ENCODE data around the gene ZNFX1. TPM values are rescaled to one million over a fixed set of nuclear protein-coding genes. Genes with fewer than 3 reads are reported as not detected.
"Not testable (repeated sequence)": the region's sequence is repeated elsewhere in the genome, so short reads cannot be mapped to it uniquely, and the experiment has no call there.

The ZNFX1 gene
- 10 to 100 TPM; 64.2 to 66.6 TPM for total RNA-seq

GRCh38 chr20:49278036-49278817 is at the start of gene ZNFX1:
TSS of gene ZNFX1 (minus strand) at chr20:49278057. CDS start at chr20:49275839, 2,218 bp downstream.
- Mint-ChIP-seq H3K36me3 (peaks cover 74% of the 10 kb centered on the region), H3K27me3 (no peaks in the 10 kb centered on the region), H3K27ac (peak within 1 kb of the TSS; percentile 99), H3K4me3 (peak within 1 kb of the TSS; percentile 99), H3K4me1 (peaks cover 50% of the 10 kb centered on the region), H3K9me3 (peaks cover 16% of the 10 kb centered on the region)
- ATAC-seq (ENCODE audit: low read depth) (peak; percentile 88), DNase-seq (peak; percentile 97)
- POLR2A ChIA-PET: interaction anchor here (0.8 to 2.2 kb wide), 12 partner anchors 9 to 316 kb away, joined by 3 to 15 read pairs (median 4); partner anchors contain the start of genes CSE1L and DDX27

GRCh38 chr20:49326026-49326425 is 48.2 kb upstream of the ZNFX1 start:
- POLR2A ChIA-PET: no interaction called here
- H3K27ac Mint-ChIP-seq: no peak overlapping the region
- ATAC-seq (ENCODE audit: low read depth) (no peak), DNase-seq (no peak)
- H3K9me3 Mint-ChIP-seq: no peaks in the 10 kb centered on the region
- peaks cover 11% of the 10 kb centered on the region for H3K4me1 Mint-ChIP-seq
- no peaks in the 10 kb centered on the region for H3K36me3 Mint-ChIP-seq
- H3K4me3 Mint-ChIP-seq: no peak overlapping the region
- H3K27me3 Mint-ChIP-seq: peaks cover 24% of the 10 kb centered on the region

GRCh38 chr20:49324306-49324705 is 46.4 kb upstream of the ZNFX1 start:
- Mint-ChIP-seq H3K4me3 (no peak overlapping the region), H3K27me3 (peaks cover 40% of the 10 kb centered on the region), H3K36me3 (no peaks in the 10 kb centered on the region), H3K9me3 (no peaks in the 10 kb centered on the region), H3K27ac (no peak overlapping the region), H3K4me1 (peaks cover 11% of the 10 kb centered on the region)
- ATAC-seq (ENCODE audit: low read depth): no peak
- POLR2A ChIA-PET: no interaction called here
- no peak for DNase-seq

- H3K9me3 Mint-ChIP-seq: no peaks in the 10 kb centered on the region
- POLR2A ChIA-PET: no interaction called here
- ATAC-seq (ENCODE audit: low read depth) (peak; percentile 85), DNase-seq (peak; percentile 48)
- no peak overlapping the region for H3K27ac Mint-ChIP-seq
- H3K4me3 Mint-ChIP-seq: peak overlapping the region; percentile 35
- H3K36me3 Mint-ChIP-seq: peaks cover 2% of the 10 kb centered on the region
- H3K4me1 Mint-ChIP-seq: peaks cover 15% of the 10 kb centered on the region
- H3K27me3 Mint-ChIP-seq: peaks cover 42% of the 10 kb centered on the region
Measured at GRCh38 chr20:49323622-49324238, 45.9 kb upstream of the ZNFX1 start.

GRCh38 chr20:49320460-49320859 is 42.6 kb upstream of the ZNFX1 start:
- POLR2A ChIA-PET: interaction anchor here (0.9 kb wide), 1 partner anchor 56 kb away, joined by 3 read pairs; no protein-coding TSS in a partner anchor
- Mint-ChIP-seq H3K27me3 (peaks cover 59% of the 10 kb centered on the region), H3K4me3 (no peak overlapping the region), H3K9me3 (no peaks in the 10 kb centered on the region), H3K4me1 (peaks cover 17% of the 10 kb centered on the region), H3K36me3 (peaks cover 2% of the 10 kb centered on the region), H3K27ac (no peak overlapping the region)
- ATAC-seq (ENCODE audit: low read depth) (no peak), DNase-seq (no peak)

GRCh38 chr20:49319208-49319809 is 41.5 kb upstream of the ZNFX1 start:
- Mint-ChIP-seq H3K4me1 (peaks cover 17% of the 10 kb centered on the region), H3K4me3 (peak overlapping the region; percentile 91), H3K9me3 (no peaks in the 10 kb centered on the region), H3K27me3 (peaks cover 63% of the 10 kb centered on the region), H3K27ac (no peak overlapping the region), H3K36me3 (peaks cover 2% of the 10 kb centered on the region)
- DNase-seq (no peak), ATAC-seq (ENCODE audit: low read depth) (no peak)
- POLR2A ChIA-PET: interaction anchor here (0.8 to 2.2 kb wide), 3 partner anchors 14 to 41 kb away, joined by 3 to 10 read pairs (median 4); partner anchors contain the start of gene ZNFX1

GRCh38 chr20:49318430-49319207 is 40.8 kb upstream of the ZNFX1 start:
- Mint-ChIP-seq H3K36me3 (peaks cover 2% of the 10 kb centered on the region), H3K4me3 (peak overlapping the region; percentile 91), H3K27me3 (peaks cover 66% of the 10 kb centered on the region), H3K9me3 (no peaks in the 10 kb centered on the region), H3K27ac (no peak overlapping the region), H3K4me1 (peaks cover 12% of the 10 kb centered on the region)
- ATAC-seq (ENCODE audit: low read depth) (peak; percentile 56), DNase-seq (peak; percentile 55)
- POLR2A ChIA-PET: interaction anchor here (0.8 to 2.2 kb wide), 3 partner anchors 14 to 40 kb away, joined by 3 to 10 read pairs (median 4); partner anchors contain the start of gene ZNFX1

- peak overlapping the region; percentile 91 for H3K4me3 Mint-ChIP-seq
- no peak for DNase-seq
- peaks cover 9% of the 10 kb centered on the region for H3K4me1 Mint-ChIP-seq
- peaks cover 70% of the 10 kb centered on the region for H3K27me3 Mint-ChIP-seq
- no peak for ATAC-seq (ENCODE audit: low read depth)
- peaks cover 2% of the 10 kb centered on the region for H3K36me3 Mint-ChIP-seq
- POLR2A ChIA-PET: interaction anchor here (0.6 to 2.2 kb wide), 2 partner anchors 39 to 105 kb away, joined by 3 to 10 read pairs; partner anchors contain the start of gene ZNFX1
- no peak overlapping the region for H3K27ac Mint-ChIP-seq
- H3K9me3 Mint-ChIP-seq: no peaks in the 10 kb centered on the region
Measured at GRCh38 chr20:49318091-49318429, 40.2 kb upstream of the ZNFX1 start.

GRCh38 chr20:49316704-49317103 is 38.8 kb upstream of the ZNFX1 start:
- POLR2A ChIA-PET: no interaction called here

GRCh38 chr20:49315580-49315979 is 37.7 kb upstream of the ZNFX1 start:
- H3K4me3 Mint-ChIP-seq: no peak overlapping the region
- H3K36me3 Mint-ChIP-seq: peaks cover 2% of the 10 kb centered on the region
- peaks cover 64% of the 10 kb centered on the region for H3K27me3 Mint-ChIP-seq
- no peak for ATAC-seq (ENCODE audit: low read depth)
- POLR2A ChIA-PET: no interaction called here
- peaks cover under 1% of the 10 kb centered on the region for H3K9me3 Mint-ChIP-seq
- H3K27ac Mint-ChIP-seq: no peak overlapping the region
- DNase-seq: no peak
- H3K4me1 Mint-ChIP-seq: peaks cover 6% of the 10 kb centered on the region

More at GRCh38 chr20:49316704-49317103, 38.8 kb upstream of the ZNFX1 start:
- DNase-seq (no peak), ATAC-seq (ENCODE audit: low read depth) (no peak)
- H3K27me3 Mint-ChIP-seq: peaks cover 75% of the 10 kb centered on the region
- no peak overlapping the region for H3K4me3 Mint-ChIP-seq
- peaks cover 2% of the 10 kb centered on the region for H3K36me3 Mint-ChIP-seq
- peaks cover 6% of the 10 kb centered on the region for H3K4me1 Mint-ChIP-seq
- H3K9me3 Mint-ChIP-seq: no peaks in the 10 kb centered on the region
- H3K27ac Mint-ChIP-seq: no peak overlapping the region

GRCh38 chr20:49314052-49314451 is 36.2 kb upstream of the ZNFX1 start:
- not testable (repeated sequence) for H3K36me3 Mint-ChIP-seq

GRCh38 chr20:49313283-49313682 is 35.4 kb upstream of the ZNFX1 start:
- DNase-seq: no peak
- H3K36me3 Mint-ChIP-seq: no peaks in the 10 kb centered on the region
- no peak overlapping the region for H3K27ac Mint-ChIP-seq
- no peaks in the 10 kb centered on the region for H3K4me1 Mint-ChIP-seq
- peaks cover 6% of the 10 kb centered on the region for H3K9me3 Mint-ChIP-seq
- POLR2A ChIA-PET: interaction anchor here (0.6 kb wide), 1 partner anchor 59 kb away, joined by 3 read pairs; no protein-coding TSS in a partner anchor
- peaks cover 59% of the 10 kb centered on the region for H3K27me3 Mint-ChIP-seq
- no peak overlapping the region for H3K4me3 Mint-ChIP-seq
- no peak for ATAC-seq (ENCODE audit: low read depth)

More at GRCh38 chr20:49314052-49314451, 36.2 kb upstream of the ZNFX1 start:
- H3K9me3 Mint-ChIP-seq; POLR2A ChIA-PET; ATAC-seq (ENCODE audit: low read depth); H3K4me3 Mint-ChIP-seq; H3K4me1 Mint-ChIP-seq; DNase-seq; H3K27ac Mint-ChIP-seq: not testable (repeated sequence)
- H3K27me3 Mint-ChIP-seq: peaks cover 63% of the 10 kb centered on the region

GRCh38 chr20:49312661-49313060 is 34.8 kb upstream of the ZNFX1 start:
- ATAC-seq (ENCODE audit: low read depth): no peak
- Mint-ChIP-seq H3K4me3 (no peak overlapping the region), H3K27ac (no peak overlapping the region), H3K36me3 (no peaks in the 10 kb centered on the region), H3K27me3 (peaks cover 54% of the 10 kb centered on the region), H3K9me3 (peaks cover 6% of the 10 kb centered on the region), H3K4me1 (no peaks in the 10 kb centered on the region)
- DNase-seq: no peak
- POLR2A ChIA-PET: interaction anchor here (0.6 kb wide), 1 partner anchor 58 kb away, joined by 3 read pairs; no protein-coding TSS in a partner anchor
